ENCODE results near the gene TTC7B.

TTC7B gene

GRCh38 chr14:90551070-90551704 lies 265.0 kb downstream of the TTC7B start:
- DNase-seq, result no peak
- H3K9ac ChIP-seq (ENCODE audit: low read length), result no peak overlapping the region
- H2BK120ac ChIP-seq (ENCODE audit: low read depth, low read length), result no peak overlapping the region
- H3K79me2 ChIP-seq (ENCODE audit: control insufficient read depth, insufficient read depth, low read length), result no peaks in the 10 kb centered on the region
- no peak overlapping the region for H4K5ac ChIP-seq (ENCODE audit: low read length)
- no peak overlapping the region for H2AK5ac ChIP-seq (ENCODE audit: low read length)
- H3K27me3 ChIP-seq (ENCODE audit: insufficient read depth, low read length, poor library complexity), result no peaks in the 10 kb centered on the region
- no peak overlapping the region for H3K18ac ChIP-seq (ENCODE audit: low read length)
- no peaks in the 10 kb centered on the region for H3K36me3 ChIP-seq (ENCODE audit: control insufficient read depth, insufficient read depth, low read length)
- no peak overlapping the region for H3K4me2 ChIP-seq (ENCODE audit: low read length)
- no peak overlapping the region for H3K4me3 ChIP-seq (ENCODE audit: low read length)
- WGBS (ENCODE audit: extremely low coverage, insufficient coverage, low lambda C conversion rate), result no CpG with 5 or more reads among the region's 6 CpGs
- no peak overlapping the region for H2BK15ac ChIP-seq (replicated peaks; ENCODE audit: low read depth)
- H3K56ac ChIP-seq (ENCODE audit: low read length), result no peak overlapping the region
- no peak overlapping the region for H3K4ac ChIP-seq (ENCODE audit: low read depth, low read length)
- no peak overlapping the region for H2BK5ac ChIP-seq (ENCODE audit: low read length)
- peaks cover 2% of the 10 kb centered on the region for H3K4me1 ChIP-seq (ENCODE audit: control insufficient read depth, low read depth, low read length)
- H3K79me1 ChIP-seq (ENCODE audit: low read length), result no peaks in the 10 kb centered on the region
- H3K23ac ChIP-seq (ENCODE audit: low read length), result no peak overlapping the region
- no peak overlapping the region for H3K27ac ChIP-seq (ENCODE audit: low read depth, low read length)
- H4K8ac ChIP-seq (ENCODE audit: low read depth, low read length), result no peak overlapping the region

- no peak overlapping the region for H3K23ac ChIP-seq (ENCODE audit: low read length)
- H2AK5ac ChIP-seq (ENCODE audit: low read length), result no peak overlapping the region
- H3K4me1 ChIP-seq (ENCODE audit: control insufficient read depth, low read depth, low read length), result no peaks in the 10 kb centered on the region
- no peak overlapping the region for H2BK5ac ChIP-seq (ENCODE audit: low read length)
- H3K79me2 ChIP-seq (ENCODE audit: control insufficient read depth, insufficient read depth, low read length), result no peaks in the 10 kb centered on the region
- H3K4me2 ChIP-seq (ENCODE audit: low read length), result no peak overlapping the region
- no peak overlapping the region for H3K9ac ChIP-seq (ENCODE audit: low read length)
- H4K8ac ChIP-seq (ENCODE audit: low read depth, low read length), result no peak overlapping the region
- no peak overlapping the region for H4K5ac ChIP-seq (ENCODE audit: low read length)
- H3K18ac ChIP-seq (ENCODE audit: low read length), result no peak overlapping the region
- H3K4me3 ChIP-seq (ENCODE audit: low read length), result no peak overlapping the region
- H3K79me1 ChIP-seq (ENCODE audit: low read length), result no peaks in the 10 kb centered on the region
- no CpG with 5 or more reads among the region's 10 CpGs for WGBS (ENCODE audit: extremely low coverage, insufficient coverage, low lambda C conversion rate)
- H3K4ac ChIP-seq (ENCODE audit: low read depth, low read length), result no peak overlapping the region
- no peak overlapping the region for H3K56ac ChIP-seq (ENCODE audit: low read length)
- no peak overlapping the region for H2BK15ac ChIP-seq (replicated peaks; ENCODE audit: low read depth)
- DNase-seq, result no peak
- H2BK120ac ChIP-seq (ENCODE audit: low read depth, low read length), result no peak overlapping the region
- no peaks in the 10 kb centered on the region for H3K27me3 ChIP-seq (ENCODE audit: insufficient read depth, low read length, poor library complexity)
- H3K27ac ChIP-seq (ENCODE audit: low read depth, low read length), result no peak overlapping the region
- no peaks in the 10 kb centered on the region for H3K36me3 ChIP-seq (ENCODE audit: control insufficient read depth, insufficient read depth, low read length)
Observed at GRCh38 chr14:90549794-90550641, 266.2 kb downstream of the TTC7B start.

- DNase-seq, result no peak
- Histone ChIP-seq H2AK5ac (ENCODE audit: low read length) (no peak overlapping the region), H2BK15ac (replicated peaks; ENCODE audit: low read depth) (no peak overlapping the region), H3K27me3 (ENCODE audit: insufficient read depth, low read length, poor library complexity) (no peaks in the 10 kb centered on the region), H3K4ac (ENCODE audit: low read depth, low read length) (no peak overlapping the region), H3K4me2 (ENCODE audit: low read length) (no peak overlapping the region), H3K4me3 (ENCODE audit: low read length) (no peak overlapping the region), H2BK5ac (ENCODE audit: low read length) (no peak overlapping the region), H3K27ac (ENCODE audit: low read depth, low read length) (no peak overlapping the region), H3K79me2 (ENCODE audit: control insufficient read depth, insufficient read depth, low read length) (no peaks in the 10 kb centered on the region), H3K18ac (ENCODE audit: low read length) (no peak overlapping the region), H3K4me1 (ENCODE audit: control insufficient read depth, low read depth, low read length) (no peaks in the 10 kb centered on the region), H3K23ac (ENCODE audit: low read length) (no peak overlapping the region), H3K79me1 (ENCODE audit: low read length) (no peaks in the 10 kb centered on the region), H2BK120ac (ENCODE audit: low read depth, low read length) (no peak overlapping the region), H3K36me3 (ENCODE audit: control insufficient read depth, insufficient read depth, low read length) (no peaks in the 10 kb centered on the region), H3K9ac (ENCODE audit: low read length) (no peak overlapping the region), H4K5ac (ENCODE audit: low read length) (no peak overlapping the region), H4K8ac (ENCODE audit: low read depth, low read length) (no peak overlapping the region), H3K56ac (ENCODE audit: low read length) (no peak overlapping the region)
- WGBS (ENCODE audit: extremely low coverage, insufficient coverage, low lambda C conversion rate), result no CpG with 5 or more reads among the region's 3 CpGs
Observed at GRCh38 chr14:90548455-90548854, 267.8 kb downstream of the TTC7B start.

GRCh38 chr14:90547968-90548367 lies 268.3 kb downstream of the TTC7B start:
- Histone ChIP-seq H3K56ac (ENCODE audit: low read length) (no peak overlapping the region), H3K79me2 (ENCODE audit: control insufficient read depth, insufficient read depth, low read length) (no peaks in the 10 kb centered on the region), H3K79me1 (ENCODE audit: low read length) (no peaks in the 10 kb centered on the region), H3K27ac (ENCODE audit: low read depth, low read length) (no peak overlapping the region), H3K23ac (ENCODE audit: low read length) (no peak overlapping the region), H2AK5ac (ENCODE audit: low read length) (no peak overlapping the region), H2BK120ac (ENCODE audit: low read depth, low read length) (no peak overlapping the region), H4K5ac (ENCODE audit: low read length) (no peak overlapping the region), H3K4me3 (ENCODE audit: low read length) (no peak overlapping the region), H3K4ac (ENCODE audit: low read depth, low read length) (no peak overlapping the region), H3K4me2 (ENCODE audit: low read length) (no peak overlapping the region), H3K4me1 (ENCODE audit: control insufficient read depth, low read depth, low read length) (no peaks in the 10 kb centered on the region), H3K27me3 (ENCODE audit: insufficient read depth, low read length, poor library complexity) (no peaks in the 10 kb centered on the region), H3K18ac (ENCODE audit: low read length) (no peak overlapping the region), H3K9ac (ENCODE audit: low read length) (no peak overlapping the region), H2BK5ac (ENCODE audit: low read length) (no peak overlapping the region), H3K36me3 (ENCODE audit: control insufficient read depth, insufficient read depth, low read length) (no peaks in the 10 kb centered on the region), H2BK15ac (replicated peaks; ENCODE audit: low read depth) (no peak overlapping the region), H4K8ac (ENCODE audit: low read depth, low read length) (no peak overlapping the region)
- WGBS (ENCODE audit: extremely low coverage, insufficient coverage, low lambda C conversion rate), result no CpG with 5 or more reads among the region's 3 CpGs
- DNase-seq, result no peak

GRCh38 chr14:90547250-90547649 lies 269.0 kb downstream of the TTC7B start:
- Histone ChIP-seq H2AK5ac (ENCODE audit: low read length) (no peak overlapping the region), H3K4me1 (ENCODE audit: control insufficient read depth, low read depth, low read length) (no peaks in the 10 kb centered on the region), H2BK120ac (ENCODE audit: low read depth, low read length) (no peak overlapping the region), H3K9ac (ENCODE audit: low read length) (no peak overlapping the region), H2BK15ac (replicated peaks; ENCODE audit: low read depth) (no peak overlapping the region), H3K23ac (ENCODE audit: low read length) (no peak overlapping the region), H3K79me2 (ENCODE audit: control insufficient read depth, insufficient read depth, low read length) (no peaks in the 10 kb centered on the region), H3K79me1 (ENCODE audit: low read length) (no peaks in the 10 kb centered on the region), H3K18ac (ENCODE audit: low read length) (no peak overlapping the region), H3K4me3 (ENCODE audit: low read length) (no peak overlapping the region), H3K27ac (ENCODE audit: low read depth, low read length) (no peak overlapping the region), H3K4ac (ENCODE audit: low read depth, low read length) (no peak overlapping the region), H3K4me2 (ENCODE audit: low read length) (no peak overlapping the region), H3K27me3 (ENCODE audit: insufficient read depth, low read length, poor library complexity) (no peaks in the 10 kb centered on the region), H3K36me3 (ENCODE audit: control insufficient read depth, insufficient read depth, low read length) (no peaks in the 10 kb centered on the region), H4K5ac (ENCODE audit: low read length) (no peak overlapping the region), H2BK5ac (ENCODE audit: low read length) (no peak overlapping the region), H3K56ac (ENCODE audit: low read length) (no peak overlapping the region), H4K8ac (ENCODE audit: low read depth, low read length) (no peak overlapping the region)
- DNase-seq, result no peak
- WGBS (ENCODE audit: extremely low coverage, insufficient coverage, low lambda C conversion rate), result no CpG with 5 or more reads among the region's 10 CpGs
